ENCODE results near the gene OPA1.

OPA1 gene

GRCh38 chr3:193714523-193715137 lies 121.6 kb downstream of the OPA1 start:
- no peak for DNase-seq
- H3K9me3 ChIP-seq (ENCODE audit: insufficient read depth, low read length, severe bottlenecking), result peaks cover 19% of the 10 kb centered on the region
- no peak overlapping the region for H3K4me3 ChIP-seq (ENCODE audit: low read depth in 1 of 2, low read length in 2 of 2)
- no peak for ATAC-seq (ENCODE audit: insufficient read depth, low read depth)
- no peaks in the 10 kb centered on the region for H3K27me3 ChIP-seq (ENCODE audit: insufficient read depth, low read length, poor library complexity)
- no peaks in the 10 kb centered on the region for H3K79me2 ChIP-seq (ENCODE audit: insufficient read depth, low read length)
- no peak overlapping the region for H3K4me2 ChIP-seq (ENCODE audit: insufficient read depth, low read length)
- no peak overlapping the region for H3K27ac ChIP-seq (ENCODE audit: low read length)
- H4K20me1 ChIP-seq (ENCODE audit: insufficient read depth, low read length), result no peaks in the 10 kb centered on the region
- H3K36me3 ChIP-seq (ENCODE audit: insufficient read depth, low read length), result no peaks in the 10 kb centered on the region
- H3K9ac ChIP-seq (ENCODE audit: low read depth, low read length), result no peak overlapping the region
- no peak overlapping the region for H2AFZ ChIP-seq (ENCODE audit: low read depth, low read length)
- TF ChIP-seq CTCF (IDR thresholded peaks at IDR 0.05; ENCODE audit: borderline replicate concordance, extremely low read depth, low read length, poor library complexity, severe bottlenecking) (no peak), EZH2 (IDR thresholded peaks at IDR 0.05; ENCODE audit: borderline replicate concordance, low read depth, low read length, severe bottlenecking) (no peak)
- H3K4me1 ChIP-seq (ENCODE audit: insufficient read depth, low read length), result 0 out of 2 replicates have a peak, but pooled peaks cover 3% of the 10 kb centered on the region

- peak; percentile 32 for DNase-seq
- Histone ChIP-seq H3K4me1 (ENCODE audit: insufficient read depth, low read length) (0 out of 2 replicates have a peak, but pooled peaks cover 3% of the 10 kb centered on the region), H3K27me3 (ENCODE audit: insufficient read depth, low read length, poor library complexity) (no peaks in the 10 kb centered on the region), H3K36me3 (ENCODE audit: insufficient read depth, low read length) (no peaks in the 10 kb centered on the region), H4K20me1 (ENCODE audit: insufficient read depth, low read length) (no peaks in the 10 kb centered on the region), H3K4me3 (ENCODE audit: low read depth in 1 of 2, low read length in 2 of 2) (no peak overlapping the region), H2AFZ (ENCODE audit: low read depth, low read length) (no peak overlapping the region), H3K9ac (ENCODE audit: low read depth, low read length) (no peak overlapping the region), H3K79me2 (ENCODE audit: insufficient read depth, low read length) (no peaks in the 10 kb centered on the region), H3K9me3 (ENCODE audit: insufficient read depth, low read length, severe bottlenecking) (peaks cover 19% of the 10 kb centered on the region), H3K4me2 (ENCODE audit: insufficient read depth, low read length) (no peak overlapping the region), H3K27ac (ENCODE audit: low read length) (no peak overlapping the region)
- no peak for TF ChIP-seq EZH2 (IDR thresholded peaks at IDR 0.05; ENCODE audit: borderline replicate concordance, low read depth, low read length, severe bottlenecking)
- TF ChIP-seq CTCF (IDR thresholded peaks at IDR 0.05; ENCODE audit: borderline replicate concordance, extremely low read depth, low read length, poor library complexity, severe bottlenecking), result no peak
- peak; percentile 68; the same call in 2 of the 3 replicates for ATAC-seq (ENCODE audit: insufficient read depth, low read depth)
These were observed 123.1 kb downstream of the OPA1 start for GRCh38 chr3:193716150-193716549.

GRCh38 chr3:193719735-193720134 lies 126.7 kb downstream of the OPA1 start:
- ATAC-seq (ENCODE audit: insufficient read depth, low read depth), result no peak
- no peak overlapping the region for H3K4me2 ChIP-seq (ENCODE audit: insufficient read depth, low read length)
- H4K20me1 ChIP-seq (ENCODE audit: insufficient read depth, low read length), result no peaks in the 10 kb centered on the region
- H3K79me2 ChIP-seq (ENCODE audit: insufficient read depth, low read length), result no peaks in the 10 kb centered on the region
- no peaks in the 10 kb centered on the region for H3K36me3 ChIP-seq (ENCODE audit: insufficient read depth, low read length)
- H3K9me3 ChIP-seq (ENCODE audit: insufficient read depth, low read length, severe bottlenecking), result peaks cover 13% of the 10 kb centered on the region
- H2AFZ ChIP-seq (ENCODE audit: low read depth, low read length), result no peak overlapping the region
- H3K4me3 ChIP-seq (ENCODE audit: low read depth in 1 of 2, low read length in 2 of 2), result no peak overlapping the region
- H3K27ac ChIP-seq (ENCODE audit: low read length), result no peak overlapping the region
- H3K27me3 ChIP-seq (ENCODE audit: insufficient read depth, low read length, poor library complexity), result no peaks in the 10 kb centered on the region
- H3K4me1 ChIP-seq (ENCODE audit: insufficient read depth, low read length), result 0 out of 2 replicates have a peak, but pooled peaks cover 3% of the 10 kb centered on the region
- TF ChIP-seq EZH2 (IDR thresholded peaks at IDR 0.05; ENCODE audit: borderline replicate concordance, low read depth, low read length, severe bottlenecking) (no peak), CTCF (IDR thresholded peaks at IDR 0.05; ENCODE audit: borderline replicate concordance, extremely low read depth, low read length, poor library complexity, severe bottlenecking) (no peak)
- no peak for DNase-seq
- H3K9ac ChIP-seq (ENCODE audit: low read depth, low read length), result no peak overlapping the region

All from DND-41 (cell line).